GM23338 (cell line): ENCODE measurements around the gene WDR35. TPM values are rescaled to one million over a fixed set of nuclear protein-coding genes. Genes with fewer than 3 reads are reported as not detected.

Experiments
- ATAC-seq: fragments of 200-7000 bp; cut with Tn5 transposase; 3 replicates; pipeline ENCODE4 v1.9.1; 2020
- DNase-seq: peaks from one replicate; pipeline ENCODE4 v3.0.0-alpha.2; 2015; ENCODE audit warnings: low spot score
- H2AFZ ChIP-seq: fragments of 200-600 bp; sonication (generic); 2 replicates; pipeline ENCODE4 v1.8.0; 2016; ENCODE audit warnings: antibody characterized with exemption, mild to moderate bottlenecking, moderate library complexity
- H3F3A ChIP-seq: fragments of 200-600 bp; sonication (generic); replicated peaks from 2 replicates; pipeline ENCODE4 v1.8.0; 2017; ENCODE audit warnings: antibody characterized with exemption, mixed run types, low read depth
- H3K27ac ChIP-seq: fragments of 200-600 bp; sonication (generic); 2 replicates; pipeline ENCODE4 v1.6.1; 2016; ENCODE audit warnings: low read depth
- H3K27me3 ChIP-seq: fragments of 200-600 bp; sonication (generic); 2 replicates; pipeline ENCODE4 v1.8.0; 2016; ENCODE audit warnings: mild to moderate bottlenecking, mixed run types, moderate library complexity; ENCODE audit not compliant: insufficient read depth
- H3K36me3 ChIP-seq: fragments of 200-600 bp; sonication (generic); 2 replicates; pipeline ENCODE4 v1.8.0; 2016; ENCODE audit warnings: mild to moderate bottlenecking; ENCODE audit not compliant: insufficient read depth
- H3K4me1 ChIP-seq: fragments of 200-600 bp; sonication (generic); 2 replicates; pipeline ENCODE4 v1.8.0; 2016; ENCODE audit warnings: mild to moderate bottlenecking, moderate library complexity; ENCODE audit not compliant: insufficient read depth
- H3K4me2 ChIP-seq: fragments of 200-600 bp; sonication (generic); 2 replicates; pipeline ENCODE4 v1.7.1; 2017; ENCODE audit warnings: mixed run types
- H3K4me3 ChIP-seq: fragments of 200-600 bp; sonication (generic); 2 replicates; pipeline ENCODE4 v1.6.1; 2016; ENCODE audit warnings: mixed run types
- H3K79me2 ChIP-seq: fragments of 200-600 bp; sonication (generic); replicated peaks from 2 replicates; pipeline ENCODE4 v1.8.0; 2017; ENCODE audit warnings: mild to moderate bottlenecking; ENCODE audit not compliant: insufficient read depth
- H3K9me2 ChIP-seq: fragments of 200-600 bp; sonication (generic); 2 replicates; pipeline ENCODE4 v1.8.0; 2017; ENCODE audit not compliant: insufficient read depth
- H4K20me1 ChIP-seq: fragments of 200-600 bp; sonication (generic); replicated peaks from 2 replicates; pipeline ENCODE4 v1.8.0; 2017; ENCODE audit warnings: mild to moderate bottlenecking; ENCODE audit not compliant: insufficient read depth
- H3K27ac Mint-ChIP-seq: 2 replicates; pipeline ENCODE4 v1.8.0; 2020; ENCODE audit warnings: inconsistent platforms, mild to moderate bottlenecking, moderate library complexity, mixed read lengths
- H3K27me3 Mint-ChIP-seq: 3 replicates; pipeline ENCODE4 v1.8.0; 2022; ENCODE audit warnings: low read depth, mild to moderate bottlenecking, moderate library complexity, mixed read lengths, inconsistent platforms; ENCODE audit not compliant: insufficient read depth, poor library complexity
- H3K36me3 Mint-ChIP-seq: 3 replicates; pipeline ENCODE4 v1.8.0; 2021; ENCODE audit warnings: low read depth, mild to moderate bottlenecking, inconsistent platforms, moderate library complexity, mixed read lengths
- H3K4me1 Mint-ChIP-seq: 3 replicates; pipeline ENCODE4 v1.8.0; 2020; ENCODE audit warnings: mild to moderate bottlenecking, inconsistent platforms, mixed read lengths
- H3K4me3 Mint-ChIP-seq: 3 replicates; pipeline ENCODE4 v1.8.0; 2021; ENCODE audit warnings: moderate library complexity, mild to moderate bottlenecking, inconsistent platforms, mixed read lengths
- H3K9me3 Mint-ChIP-seq: 3 replicates; pipeline ENCODE4 v1.8.0; 2020; ENCODE audit warnings: moderate library complexity, mild to moderate bottlenecking, inconsistent platforms, mixed read lengths
- CREB1 ChIP-seq: fragments of 250-450 bp; sonication (Bioruptor Pico); IDR thresholded peaks from 2 replicates; pipeline ENCODE4 v1.5.0; 2020; ENCODE audit warnings: low read depth, mild to moderate bottlenecking, moderate library complexity
- CTCF ChIP-seq, 2 experiments: fragments of 200-600 bp in 1 of 2; sonication (generic) in 1 of 2; conservative IDR thresholded peaks; 2 replicates each; pipeline versions ENCODE4 v1.5.1 to v1.6.1; 2016 to 2017; ENCODE audit warnings: antibody characterized with exemption in 2 of 2, low read depth in 2 of 2, mild to moderate bottlenecking in 2 of 2, moderate library complexity in 1 of 2
- ETS1 ChIP-seq: IDR thresholded peaks from 2 replicates; pipeline ENCODE4 v1.6.1; 2016; ENCODE audit warnings: antibody characterized with exemption
- EZH2 ChIP-seq: fragments of 200-600 bp; sonication (generic); IDR thresholded peaks from one replicate; pipeline ENCODE4 v1.8.0; 2017; ENCODE audit warnings: antibody characterized with exemption, mild to moderate bottlenecking, low read depth; ENCODE audit not compliant: unreplicated experiment
- EZH2phosphoT487 ChIP-seq: fragments of 200-600 bp; sonication (generic); IDR thresholded peaks from one replicate; pipeline ENCODE4 v1.8.1; 2018; ENCODE audit warnings: antibody characterized with exemption; ENCODE audit not compliant: unreplicated experiment
- JUNB ChIP-seq: IDR thresholded peaks from one replicate; pipeline ENCODE4 v1.6.1; 2016; ENCODE audit warnings: antibody characterized with exemption; ENCODE audit not compliant: unreplicated experiment
- POLR2AphosphoS5 ChIP-seq: IDR thresholded peaks from 2 replicates; pipeline ENCODE4 v1.6.1; 2016; ENCODE audit warnings: antibody characterized with exemption, low read depth
- STAT1 ChIP-seq: IDR thresholded peaks from one replicate; pipeline ENCODE4 v1.6.1; 2016; ENCODE audit warnings: antibody characterized with exemption; ENCODE audit not compliant: unreplicated experiment
- ZNF114 ChIP-seq: fragments of 250-450 bp; sonication (Bioruptor Pico); IDR thresholded peaks from 2 replicates; pipeline ENCODE4 v1.5.0; 2020; ENCODE audit warnings: mild to moderate bottlenecking, moderate library complexity
- polyA plus RNA-seq: library from polyadenylated mRNA; unstranded; fragments of >200 nt; fragmentation: Nextera tagmentation; extraction: Ambion mirVana; gene quantifications from 2 replicates; pipeline ENCODE4 v1.2.1, GENCODE V29; 2016
- total RNA-seq: library from RNA; depleted of rRNA; stranded (reverse); fragments of >200 nt; shearing (Covaris generic); gene quantifications from 2 replicates; pipeline ENCODE4 v1.2.3, GENCODE V29; 2014
- TF ChIP-seq, protein P1 (sequence below): IDR thresholded peaks from one replicate; pipeline ENCODE4 v1.6.1; 2018; ENCODE audit warnings: antibody characterized with exemption; ENCODE audit not compliant: unreplicated experiment

WDR35 gene
- total and polyA plus RNA-seq, 2 experiments from 2014 or later = 5.3 to 20.0 TPM

GRCh38 chr2:20035955-20036666 is 46.2 kb upstream of the WDR35 start:
- H3K4me1 Mint-ChIP-seq = no peaks in the 10 kb centered on the region

More at GRCh38 chr2:20035955-20036666, 46.2 kb upstream of the WDR35 start:
- no peak overlapping the region for H3K4me3 ChIP-seq
- H3K27ac Mint-ChIP-seq = no peak overlapping the region; the same call in 1 of the 2 replicates
- TF ChIP-seq EZH2 = no peak
- TF ChIP-seq CTCF (conservative IDR thresholded peaks at IDR 0.05; ENCODE audit: low read depth in 2 of 2) = no peak
- no peak for TF ChIP-seq POLR2AphosphoS5
- TF ChIP-seq, protein P1, sequence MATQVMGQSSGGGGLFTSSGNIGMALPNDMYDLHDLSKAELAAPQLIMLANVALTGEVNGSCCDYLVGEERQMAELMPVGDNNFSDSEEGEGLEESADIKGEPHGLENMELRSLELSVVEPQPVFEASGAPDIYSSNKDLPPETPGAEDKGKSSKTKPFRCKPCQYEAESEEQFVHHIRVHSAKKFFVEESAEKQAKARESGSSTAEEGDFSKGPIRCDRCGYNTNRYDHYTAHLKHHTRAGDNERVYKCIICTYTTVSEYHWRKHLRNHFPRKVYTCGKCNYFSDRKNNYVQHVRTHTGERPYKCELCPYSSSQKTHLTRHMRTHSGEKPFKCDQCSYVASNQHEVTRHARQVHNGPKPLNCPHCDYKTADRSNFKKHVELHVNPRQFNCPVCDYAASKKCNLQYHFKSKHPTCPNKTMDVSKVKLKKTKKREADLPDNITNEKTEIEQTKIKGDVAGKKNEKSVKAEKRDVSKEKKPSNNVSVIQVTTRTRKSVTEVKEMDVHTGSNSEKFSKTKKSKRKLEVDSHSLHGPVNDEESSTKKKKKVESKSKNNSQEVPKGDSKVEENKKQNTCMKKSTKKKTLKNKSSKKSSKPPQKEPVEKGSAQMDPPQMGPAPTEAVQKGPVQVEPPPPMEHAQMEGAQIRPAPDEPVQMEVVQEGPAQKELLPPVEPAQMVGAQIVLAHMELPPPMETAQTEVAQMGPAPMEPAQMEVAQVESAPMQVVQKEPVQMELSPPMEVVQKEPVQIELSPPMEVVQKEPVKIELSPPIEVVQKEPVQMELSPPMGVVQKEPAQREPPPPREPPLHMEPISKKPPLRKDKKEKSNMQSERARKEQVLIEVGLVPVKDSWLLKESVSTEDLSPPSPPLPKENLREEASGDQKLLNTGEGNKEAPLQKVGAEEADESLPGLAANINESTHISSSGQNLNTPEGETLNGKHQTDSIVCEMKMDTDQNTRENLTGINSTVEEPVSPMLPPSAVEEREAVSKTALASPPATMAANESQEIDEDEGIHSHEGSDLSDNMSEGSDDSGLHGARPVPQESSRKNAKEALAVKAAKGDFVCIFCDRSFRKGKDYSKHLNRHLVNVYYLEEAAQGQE = no peak
- TF ChIP-seq CREB1 = no peak
- no peak for TF ChIP-seq EZH2phosphoT487
- TF ChIP-seq STAT1 = no peak
- no peak for TF ChIP-seq ETS1
- TF ChIP-seq JUNB = no peak
- TF ChIP-seq ZNF114 (CRISPR knock-in tag) = no peak
- H2AFZ ChIP-seq = no peak overlapping the region
- H3K4me2 ChIP-seq = no peak overlapping the region
- no peak overlapping the region for H3K4me3 Mint-ChIP-seq
- peaks cover 43% of the 10 kb centered on the region for H4K20me1 ChIP-seq
- no peaks in the 10 kb centered on the region for H3K9me3 Mint-ChIP-seq
- peaks cover 44% of the 10 kb centered on the region for H3K79me2 ChIP-seq
- no peaks in the 10 kb centered on the region for H3K27me3 Mint-ChIP-seq
- H3K27ac ChIP-seq = no peak overlapping the region
- no peaks in the 10 kb centered on the region for H3K9me2 ChIP-seq
- H3K27me3 ChIP-seq = no peaks in the 10 kb centered on the region
- no peak for DNase-seq
- peaks cover 57% of the 10 kb centered on the region for H3K36me3 ChIP-seq
- no peak for ATAC-seq
- no peaks in the 10 kb centered on the region; the same call in 1 of the 2 replicates for H3F3A ChIP-seq
- H3K4me1 ChIP-seq = no peaks in the 10 kb centered on the region
- H3K36me3 Mint-ChIP-seq = peaks cover 85% of the 10 kb centered on the region
